ENCODE data around the gene HTR5A. TPM values are rescaled to one million over a fixed set of nuclear protein-coding genes. Genes with fewer than 3 reads are reported as not detected.
"Not testable (repeated sequence)": the region's sequence is repeated elsewhere in the genome, so short reads cannot be mapped to it uniquely, and the experiment has no call there.

Gene HTR5A
- polyA plus RNA-seq (ENCODE audit: insufficient read length in 10 of 10): not detected
- long read RNA-seq, donor 1: 0 reads
- long read RNA-seq, donor 2: 0 reads
- long read RNA-seq, donor 3: 0 reads
- long read RNA-seq, donor 4: 0 reads
- long read RNA-seq, donor 5: 0 reads
- long read RNA-seq, donor 6: 0 reads
- long read RNA-seq, donor 7: 0 reads
- long read RNA-seq, donor 8: 0 reads
- long read RNA-seq, donor 9: 0 reads

DNA sequence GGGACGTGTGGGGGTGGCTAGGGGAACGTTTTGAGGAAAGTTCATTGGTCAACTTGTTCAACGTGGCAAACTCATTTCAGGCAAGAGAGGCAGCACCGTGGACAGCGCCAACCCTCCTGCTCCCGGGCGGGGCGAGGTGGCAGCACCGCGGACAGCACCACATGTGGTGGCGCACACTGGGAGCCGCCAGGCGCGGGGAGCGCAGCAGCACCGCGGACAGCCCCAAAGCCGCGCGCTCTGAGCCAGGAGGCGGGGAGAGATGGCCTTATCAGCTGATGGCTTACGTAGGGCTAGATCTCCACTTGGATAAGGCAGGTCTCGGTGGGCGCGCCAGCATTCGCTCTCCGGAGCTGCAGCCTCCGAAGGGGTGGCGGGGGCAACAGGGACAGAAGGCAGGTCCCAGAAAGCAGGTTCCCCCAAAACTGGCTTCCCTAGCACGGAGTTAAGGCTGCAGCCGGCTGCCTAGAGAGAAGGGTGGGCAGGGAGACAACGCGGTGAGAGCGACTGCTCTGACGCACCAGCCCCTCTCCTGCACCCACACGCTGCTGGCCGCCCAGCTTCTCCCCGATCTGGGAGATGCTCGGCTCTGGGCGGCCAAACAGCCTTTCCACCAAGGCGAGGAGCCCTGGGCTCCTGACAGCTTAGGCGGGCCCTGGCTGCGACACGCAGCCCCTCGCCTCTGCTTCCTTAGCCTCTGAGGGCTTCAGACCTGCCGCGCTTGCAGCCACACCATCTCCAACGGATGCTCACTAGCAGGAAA lies at the start of gene HTR5A:
Gene HTR5A (plus strand): TSS at position 333 of the 760 bp plus-strand sequence. CDS start 576 bp downstream, outside the sequence.
- peak; percentile 78 to 93 (median 89) for DNase-seq

DNA sequence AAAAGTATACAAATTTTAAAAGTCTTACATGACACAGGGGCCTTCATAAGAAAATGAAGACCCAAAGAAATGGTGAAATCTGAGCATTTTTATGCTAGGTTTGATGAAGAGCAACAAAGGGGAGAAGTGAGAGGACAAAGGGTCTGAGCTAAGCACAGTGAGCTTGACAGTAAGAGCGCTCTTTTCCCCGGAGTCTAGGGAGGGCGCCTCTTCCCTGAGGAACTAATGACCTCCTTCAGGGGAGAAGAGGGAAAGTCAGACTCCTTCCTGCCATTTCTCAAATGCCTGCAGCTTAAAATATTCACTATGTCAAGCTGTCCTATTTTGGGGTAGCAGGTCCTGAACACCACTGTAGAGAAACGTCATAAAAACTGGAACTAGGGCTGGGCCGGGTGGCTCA lies 49.1 kb upstream of the HTR5A start:
- no peak for DNase-seq

DNA sequence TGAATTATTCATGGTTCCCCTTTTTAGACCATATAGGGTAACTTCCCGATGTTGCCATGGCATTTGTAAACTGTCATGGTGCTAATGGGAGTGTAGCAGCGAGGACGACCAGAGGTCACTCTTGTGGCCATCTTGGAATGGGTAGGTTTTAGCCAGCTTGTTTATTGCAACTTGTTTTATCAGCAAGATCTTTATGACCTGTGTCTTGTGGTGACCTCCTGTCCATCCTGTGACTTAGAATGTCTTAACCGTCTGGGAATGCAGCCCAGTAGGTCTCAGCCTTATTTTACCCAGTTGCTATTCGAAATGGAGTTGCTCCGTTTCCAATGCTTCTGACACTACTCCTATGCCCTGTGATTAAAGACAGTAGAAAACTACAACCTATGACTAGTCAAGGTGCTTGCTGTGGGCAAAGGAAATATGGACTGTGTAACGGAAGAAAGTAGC lies 48.4 kb upstream of the HTR5A start:
- DNase-seq: no peak

DNA sequence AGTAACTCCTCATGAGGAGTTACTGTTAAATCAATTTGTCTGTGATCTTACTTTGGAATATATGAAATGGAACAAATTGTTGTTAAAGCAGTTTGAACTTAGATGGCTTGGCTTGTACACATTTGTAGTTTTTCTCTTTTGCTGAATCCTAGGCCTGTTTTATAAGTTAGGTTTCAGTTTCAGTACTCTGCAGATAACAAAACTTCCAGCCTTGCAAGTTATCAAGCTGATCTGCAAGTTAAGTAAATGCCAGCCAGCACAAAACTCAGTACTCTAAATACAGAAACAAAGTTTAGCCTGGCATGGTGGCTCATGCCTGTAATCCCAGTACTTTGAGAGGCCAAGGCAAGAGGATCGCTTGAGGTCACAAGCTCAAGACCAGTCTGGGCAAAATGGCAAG lies 42.2 kb upstream of the HTR5A start:
- no peak for DNase-seq

DNA sequence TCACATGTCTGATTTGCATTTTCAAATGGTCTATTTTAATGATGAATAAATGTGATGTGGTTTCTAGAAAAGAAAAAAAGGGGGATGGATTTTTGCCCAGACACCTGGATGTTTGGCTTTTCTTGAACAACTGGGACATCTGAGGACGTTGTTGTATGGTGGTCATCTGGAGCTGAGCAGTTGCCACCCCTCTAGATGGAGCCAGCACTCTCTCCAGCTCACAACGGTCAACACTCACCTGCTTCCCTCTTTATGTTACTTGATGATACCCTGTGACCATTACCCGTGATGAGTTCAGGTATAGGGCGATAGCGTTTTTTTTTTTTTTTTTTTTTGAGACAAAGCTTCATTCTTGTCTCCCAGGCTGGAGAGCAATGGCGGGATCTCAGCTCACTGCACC lies 37.1 kb upstream of the HTR5A start:
- DNase-seq: no peak

DNA sequence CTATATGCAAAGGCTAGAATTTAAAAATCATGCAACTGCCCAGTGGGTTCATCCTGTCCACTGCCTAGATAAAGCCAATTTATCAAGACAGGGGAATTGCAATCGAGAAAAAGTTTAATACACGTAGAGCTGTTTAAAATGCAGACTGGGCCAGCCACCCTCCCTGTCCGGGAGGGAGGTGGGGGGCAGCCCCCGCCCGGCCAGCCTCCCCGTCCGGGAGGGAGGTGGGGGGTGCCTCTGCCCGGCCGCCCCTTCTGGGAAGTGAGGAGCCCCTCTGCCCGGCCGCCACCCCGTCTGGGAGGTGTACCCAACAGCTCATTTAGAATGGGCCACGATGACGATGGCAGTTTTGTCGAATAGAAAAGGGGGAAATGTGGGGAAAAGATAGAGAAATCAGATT lies 35.6 kb upstream of the HTR5A start:
- DNase-seq: not testable (repeated sequence)

DNA sequence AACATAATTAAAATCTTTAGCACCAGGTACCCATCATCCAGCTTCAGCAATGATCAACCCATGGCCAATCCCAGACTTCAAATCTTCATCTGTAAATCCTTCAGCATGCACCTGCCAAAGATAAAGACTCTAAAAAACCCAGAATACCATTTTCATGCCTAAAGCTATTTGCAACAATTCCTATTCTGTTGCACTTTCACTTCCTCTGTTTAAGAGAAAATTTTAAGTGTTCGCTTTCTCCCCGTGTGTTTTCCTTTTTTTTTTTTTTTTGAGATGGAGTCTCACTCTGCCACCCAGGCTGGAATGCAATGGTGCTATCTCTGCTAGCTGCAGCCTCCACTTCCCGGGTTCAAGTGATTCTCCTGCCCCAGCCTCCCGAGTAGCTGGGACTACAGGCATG lies 31.8 kb upstream of the HTR5A start:
- no peak for DNase-seq

DNA sequence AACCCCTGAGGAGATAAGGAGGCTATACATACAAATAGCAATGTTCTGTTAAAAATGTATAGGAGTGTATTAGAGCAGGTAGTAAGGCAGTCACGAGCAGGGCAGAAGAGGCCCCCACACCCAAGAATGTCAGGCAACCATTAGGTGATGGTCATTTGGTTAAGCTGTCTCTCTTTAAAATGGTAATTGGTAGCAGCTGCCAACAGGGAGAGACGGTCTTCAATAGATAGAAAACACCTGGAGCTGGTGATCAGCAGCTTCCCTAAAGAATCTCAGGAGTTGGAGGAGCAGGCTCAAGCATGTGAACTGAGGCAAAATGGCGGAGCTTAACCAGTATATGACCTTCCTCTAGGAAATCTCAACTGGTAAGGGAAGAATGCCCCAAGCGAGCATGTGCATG lies 26.4 kb upstream of the HTR5A start:
- DNase-seq: no peak

DNA sequence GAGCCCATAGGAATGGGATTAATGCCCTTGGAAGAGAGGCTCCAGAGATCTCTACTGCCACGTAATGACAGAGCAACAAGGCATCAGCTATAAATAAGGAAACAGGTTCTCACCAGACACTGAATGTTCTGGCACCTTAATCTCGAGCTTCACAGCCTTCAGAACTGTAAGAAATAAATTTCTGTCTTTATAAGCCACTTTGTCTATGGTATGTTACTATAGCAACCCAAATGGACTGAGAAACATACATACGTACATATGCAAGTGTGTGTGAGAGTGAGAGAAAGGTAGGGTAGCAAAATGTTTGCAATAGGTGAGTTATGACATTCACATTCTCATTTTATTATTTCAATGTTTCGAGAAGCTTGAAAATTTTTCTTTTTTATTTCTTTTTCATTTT lies 22.1 kb upstream of the HTR5A start:
- no peak for DNase-seq

DNA sequence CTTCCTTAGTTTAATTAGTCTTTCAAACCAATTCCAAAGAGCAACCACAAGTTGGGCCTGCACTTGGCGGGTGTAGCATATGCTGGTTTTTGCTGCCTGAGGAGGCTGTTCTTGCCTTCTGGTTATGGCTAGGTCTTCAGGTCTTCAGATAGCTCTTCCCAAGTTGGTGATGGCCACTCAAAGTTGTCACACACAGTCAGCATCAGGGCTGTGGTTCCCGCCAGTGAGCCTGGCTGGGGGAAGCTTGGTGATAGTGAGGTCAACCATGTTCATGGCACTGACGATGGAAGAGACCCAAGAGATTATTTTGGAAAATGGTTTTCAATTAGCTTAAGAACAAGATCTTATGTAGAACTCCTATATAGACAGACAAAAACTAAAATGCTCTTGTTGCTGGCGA lies 18.8 kb upstream of the HTR5A start:
- no peak for DNase-seq

DNA sequence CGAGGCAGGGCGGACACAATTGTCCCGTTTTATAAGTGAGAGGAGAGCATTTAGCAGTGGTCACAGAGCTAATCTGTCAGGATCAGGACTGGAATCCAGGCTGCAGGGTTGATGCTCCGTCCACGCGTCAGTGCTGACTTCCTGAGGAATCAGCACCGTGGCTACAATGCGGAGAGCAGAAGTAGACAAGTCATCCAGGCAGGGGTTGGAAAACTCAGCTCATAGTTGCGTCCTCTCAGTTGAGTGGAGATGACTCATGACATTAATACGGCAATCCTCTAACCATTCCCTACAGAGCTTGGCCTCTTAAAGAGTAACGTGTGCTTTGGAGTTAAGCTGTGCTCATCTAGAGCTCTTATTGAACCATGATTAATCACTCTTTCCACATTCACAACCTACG lies 17.1 kb upstream of the HTR5A start:
- DNase-seq: no peak

DNA sequence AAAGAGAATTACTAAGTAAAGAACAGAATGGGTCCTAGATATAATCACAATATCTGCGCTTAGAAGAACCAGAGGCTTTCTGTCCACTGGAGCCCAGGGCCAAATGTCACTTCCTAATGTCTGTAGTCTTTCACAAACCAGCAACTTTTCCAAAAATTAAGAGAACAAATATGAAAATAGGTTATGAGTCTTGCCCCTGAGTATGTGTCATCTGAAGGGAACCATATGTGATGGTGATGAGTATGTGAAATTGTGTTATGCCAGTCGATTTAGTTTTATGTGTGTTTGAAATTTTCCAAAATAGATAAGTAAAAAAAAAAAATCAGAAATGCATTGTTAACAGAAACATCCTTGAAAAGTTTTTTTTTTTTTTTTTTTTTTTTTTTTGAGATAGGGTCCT lies 15.4 kb upstream of the HTR5A start:
- no peak for DNase-seq

DNA sequence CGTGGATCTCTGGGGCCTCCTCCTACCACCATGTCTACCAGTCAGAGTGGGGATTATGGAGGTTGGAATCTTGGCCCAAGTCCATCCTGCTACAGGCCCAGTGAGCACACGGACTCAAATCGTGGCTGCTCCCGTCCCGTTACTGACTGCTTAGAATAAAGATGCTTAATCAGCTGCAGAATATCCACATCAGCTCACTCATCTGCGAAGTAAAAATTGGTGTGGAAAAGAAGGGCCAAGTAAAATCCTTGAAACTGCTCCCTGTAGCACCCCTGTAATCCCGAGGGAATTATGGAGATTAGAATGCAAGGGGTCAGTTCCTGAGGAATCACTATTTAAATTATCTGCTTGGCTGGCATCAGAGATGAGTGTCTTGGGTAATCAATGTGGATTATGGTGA lies 13.0 kb upstream of the HTR5A start:
- no peak for DNase-seq

DNA sequence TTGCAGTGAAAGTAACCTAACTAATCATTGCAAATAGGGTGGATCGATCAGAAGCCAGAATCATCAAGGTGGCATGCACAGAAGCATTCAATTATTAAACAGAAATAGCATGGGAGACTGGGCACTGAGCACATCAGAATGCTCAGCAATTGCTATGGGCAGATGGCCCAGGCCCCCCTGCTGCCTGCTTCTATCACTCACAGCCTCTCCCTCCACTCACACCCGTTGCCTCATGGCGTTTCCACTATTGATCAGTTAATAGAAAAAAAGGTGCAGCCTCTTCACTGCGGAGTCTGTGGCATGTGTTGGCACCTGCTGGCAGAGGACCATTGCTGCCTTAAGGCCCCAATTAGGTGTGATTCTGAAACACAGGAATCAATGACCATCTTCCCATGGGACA lies 11.2 kb upstream of the HTR5A start:
- DNase-seq: no peak

DNA sequence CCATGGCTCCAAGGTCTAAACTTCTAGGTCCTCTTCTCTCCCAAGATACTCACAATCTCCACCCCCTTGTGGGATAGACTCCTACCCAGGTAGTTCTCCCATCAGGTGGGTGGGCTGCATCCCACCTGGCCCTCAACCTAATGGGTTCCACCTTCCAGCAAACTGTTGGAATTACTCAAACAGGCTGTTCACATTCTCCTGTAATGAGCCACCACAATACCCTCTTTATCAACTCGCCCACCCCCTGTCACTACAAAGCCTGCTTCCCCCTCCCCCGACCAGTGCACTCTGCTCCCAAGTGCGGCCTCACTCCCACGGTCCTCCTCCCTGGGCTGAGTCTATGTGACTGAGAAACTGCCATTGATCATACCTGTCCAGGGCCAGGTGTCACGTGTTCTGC lies 10.4 kb upstream of the HTR5A start:
- no peak for DNase-seq

DNA sequence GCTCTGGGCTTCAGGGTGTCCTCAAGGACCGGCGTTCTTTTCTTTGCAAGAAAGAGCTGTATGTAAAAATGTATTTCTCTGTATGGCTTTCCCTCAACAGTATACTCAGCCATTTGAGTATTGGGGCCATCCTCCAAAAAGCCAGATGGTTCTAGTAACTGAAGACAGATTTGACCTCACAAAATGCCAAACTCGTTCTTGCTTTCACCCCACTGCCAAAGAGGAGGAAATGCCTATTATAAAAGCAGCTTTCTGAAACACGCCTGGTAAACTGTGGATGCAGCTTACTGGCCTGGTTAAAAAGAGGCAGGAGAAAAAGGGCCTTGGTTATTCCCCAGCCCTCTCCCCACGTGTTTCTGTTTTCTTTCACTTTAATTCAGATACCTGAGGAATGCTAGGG lies 7.7 kb upstream of the HTR5A start:
- DNase-seq: no peak

DNA sequence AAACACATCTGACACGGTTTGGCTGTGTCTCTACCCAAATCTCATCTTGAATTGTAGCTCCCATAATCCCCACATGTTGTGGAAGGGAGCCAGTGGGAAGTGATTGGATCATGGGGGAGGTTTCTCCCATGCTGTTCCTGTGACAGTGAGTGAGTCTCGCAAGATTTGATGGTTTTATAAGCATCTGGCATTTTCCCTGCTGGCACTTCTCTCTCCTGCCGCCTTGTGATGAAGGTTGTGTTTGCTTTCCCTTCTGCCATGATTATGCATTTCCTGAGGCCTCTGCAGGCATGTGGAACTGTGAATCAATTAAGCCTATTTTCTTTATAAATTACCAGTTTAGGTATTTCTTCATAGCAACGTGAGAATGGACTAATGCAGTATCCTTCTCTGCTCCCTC lies 5.9 kb upstream of the HTR5A start:
- DNase-seq: no peak

DNA sequence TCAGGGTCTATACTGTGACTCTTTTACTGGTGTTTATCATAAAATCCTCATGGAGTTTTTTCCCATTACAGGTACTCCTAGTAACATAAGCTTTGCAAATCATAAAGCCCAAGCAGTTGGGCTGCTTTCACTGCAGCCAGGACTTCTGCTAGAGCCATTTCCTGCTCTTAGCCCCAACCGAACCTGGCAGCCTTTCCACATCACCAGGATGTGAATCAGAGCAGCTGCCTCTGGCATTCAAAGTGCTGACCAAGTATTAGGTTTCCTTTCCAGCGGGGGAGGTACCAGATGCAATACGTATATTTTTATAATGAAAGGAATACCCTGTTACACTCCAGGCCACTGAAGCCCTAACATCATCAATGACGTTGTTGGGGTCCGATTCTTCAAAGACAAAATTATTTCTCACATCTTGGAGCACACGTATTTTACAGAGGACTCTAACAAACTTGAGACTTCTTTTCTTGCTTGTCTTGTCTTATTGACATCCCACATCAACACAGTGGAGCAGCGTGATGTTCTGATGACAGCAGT lies 3.6 kb upstream of the HTR5A start:
- DNase-seq: peak; percentile 8 to 39 (median 35)

DNA sequence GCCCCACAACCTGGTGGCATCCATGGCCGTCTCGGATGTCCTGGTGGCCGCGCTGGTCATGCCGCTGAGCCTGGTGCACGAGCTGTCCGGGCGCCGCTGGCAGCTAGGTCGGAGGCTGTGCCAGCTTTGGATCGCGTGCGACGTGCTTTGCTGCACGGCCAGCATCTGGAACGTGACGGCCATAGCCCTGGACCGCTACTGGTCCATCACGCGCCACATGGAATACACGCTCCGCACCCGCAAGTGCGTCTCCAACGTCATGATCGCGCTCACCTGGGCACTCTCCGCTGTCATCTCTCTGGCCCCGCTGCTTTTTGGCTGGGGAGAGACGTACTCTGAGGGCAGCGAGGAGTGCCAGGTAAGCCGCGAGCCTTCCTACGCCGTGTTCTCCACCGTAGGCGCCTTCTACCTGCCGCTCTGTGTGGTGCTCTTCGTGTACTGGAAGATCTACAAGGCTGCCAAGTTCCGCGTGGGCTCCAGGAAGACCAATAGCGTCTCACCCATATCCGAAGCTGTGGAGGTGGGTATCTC lies 1.1 kb downstream of the HTR5A start:
- no peak for DNase-seq

DNA sequence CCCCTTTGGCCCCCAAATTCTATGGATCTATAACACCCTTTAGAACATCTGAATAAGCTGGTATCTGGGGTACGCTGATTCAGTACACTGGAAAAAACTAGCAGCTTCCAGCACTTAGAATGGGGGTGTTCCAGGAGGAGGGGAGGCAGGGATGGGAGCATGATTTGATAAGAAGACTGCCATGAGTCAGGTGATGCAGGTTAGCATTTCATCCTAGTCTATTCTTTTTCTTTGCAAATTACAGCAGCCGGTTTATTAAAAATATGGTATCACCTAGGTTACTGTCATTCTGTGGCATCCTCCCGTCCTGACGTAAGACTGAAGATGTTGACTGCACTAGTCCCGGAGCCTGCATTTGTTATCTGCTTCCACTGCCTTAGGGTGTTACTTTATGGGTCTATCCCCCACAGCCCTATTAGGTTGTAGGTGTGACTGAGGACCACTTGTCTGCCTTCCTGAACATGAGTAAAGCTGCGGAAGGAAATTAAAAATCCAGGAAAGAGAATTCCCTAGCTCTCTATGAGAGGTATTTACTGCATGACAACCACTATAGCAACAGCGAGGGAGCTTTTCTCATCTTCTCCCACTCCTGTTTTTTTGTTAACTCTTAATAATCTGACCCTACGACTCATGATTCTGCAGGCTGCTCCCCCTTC lies 1.9 kb downstream of the HTR5A start:
- no peak for DNase-seq

DNA sequence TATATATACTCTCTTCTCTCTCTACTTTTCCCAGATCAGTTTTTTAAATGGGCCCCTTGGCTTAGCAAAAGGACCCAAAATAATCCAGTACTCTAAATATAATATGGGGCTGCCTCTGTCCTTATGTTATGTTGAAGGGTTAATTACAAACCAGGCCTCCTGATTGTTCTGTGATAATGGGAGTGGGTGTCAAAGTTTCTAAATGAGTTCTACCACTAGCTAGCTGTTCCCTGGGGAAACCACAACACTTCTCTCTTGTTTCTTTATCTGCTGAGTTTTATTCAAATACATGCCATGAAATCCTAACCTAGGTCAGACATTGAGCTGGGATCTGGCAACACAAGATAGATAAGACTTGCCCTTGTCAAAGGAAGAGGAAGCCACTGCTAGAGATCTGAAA lies 3.8 kb downstream of the HTR5A start:
- no peak for DNase-seq

DNA sequence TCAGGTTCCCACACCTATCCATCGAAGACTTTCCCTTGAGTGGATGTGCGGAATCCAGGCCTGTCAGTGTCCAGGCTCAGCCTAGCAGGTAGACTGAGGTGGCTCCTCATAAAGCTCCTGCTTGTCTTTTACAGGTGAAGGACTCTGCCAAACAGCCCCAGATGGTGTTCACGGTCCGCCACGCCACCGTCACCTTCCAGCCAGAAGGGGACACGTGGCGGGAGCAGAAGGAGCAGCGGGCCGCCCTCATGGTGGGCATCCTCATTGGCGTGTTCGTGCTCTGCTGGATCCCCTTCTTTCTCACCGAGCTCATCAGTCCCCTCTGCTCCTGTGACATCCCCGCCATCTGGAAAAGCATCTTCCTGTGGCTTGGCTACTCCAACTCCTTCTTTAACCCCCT lies 13.9 kb downstream of the HTR5A start:
- no peak for DNase-seq

DNA sequence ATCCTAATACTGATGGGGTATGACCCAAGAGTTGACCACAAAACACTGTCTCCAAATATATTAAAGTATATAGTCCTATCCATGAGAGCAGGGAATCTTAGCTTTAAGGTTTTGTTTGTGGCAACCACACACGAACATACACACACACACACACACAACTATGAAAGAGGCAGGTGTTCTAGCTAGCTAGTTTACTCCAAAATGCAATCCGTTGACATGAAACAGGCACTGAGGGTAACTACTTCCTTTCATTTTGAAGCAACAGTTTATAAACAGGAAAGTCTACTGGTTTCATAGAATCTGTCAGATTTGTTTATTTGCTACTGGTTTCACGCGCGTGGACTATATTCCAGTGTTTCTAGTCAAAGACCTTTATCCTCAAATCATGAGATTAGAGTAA lies 14.8 kb downstream of the HTR5A start:
- DNase-seq: no peak

All from muscle of back (tissue), 13 donors.